DOHH2 (cell line): ENCODE measurements around the gene RPAP3.

ENCODE experiments used
- H3F3A ChIP-seq: fragments of 200-600 bp; sonication (generic), shearing (Covaris generic); 2 replicates; pipeline ENCODE4 v1.6.0; 2016; ENCODE audit warnings: antibody characterized with exemption, mild to moderate bottlenecking; ENCODE audit not compliant: control insufficient read depth, insufficient read depth
- H3K27ac ChIP-seq: fragments of 200-600 bp; sonication (generic); 2 replicates; pipeline ENCODE4 v1.5.1; 2014; ENCODE audit warnings: low read depth, mild to moderate bottlenecking, low read length, moderate library complexity
- H3K27me3 ChIP-seq: fragments of 200-600 bp; sonication (generic); 2 replicates; pipeline ENCODE4 v1.6.1; 2014; ENCODE audit warnings: mild to moderate bottlenecking, low read length, mixed read lengths; ENCODE audit not compliant: control insufficient read depth
- H3K36me3 ChIP-seq: fragments of 200-600 bp; sonication (generic); 2 replicates; pipeline ENCODE4 v1.6.1; 2014; ENCODE audit warnings: mild to moderate bottlenecking, low read length, moderate library complexity, mixed read lengths; ENCODE audit not compliant: control insufficient read depth
- H3K4me1 ChIP-seq: fragments of 200-600 bp; sonication (generic); 2 replicates; pipeline ENCODE4 v1.6.1; 2014; ENCODE audit warnings: mild to moderate bottlenecking, low read length, mixed read lengths; ENCODE audit not compliant: control insufficient read depth
- H3K4me2 ChIP-seq: fragments of 200-600 bp; sonication (generic); 2 replicates; pipeline ENCODE4 v1.6.0; 2014; ENCODE audit warnings: mild to moderate bottlenecking, low read length, moderate library complexity
- H3K4me3 ChIP-seq: fragments of 200-600 bp; sonication (generic); 2 replicates; pipeline ENCODE4 v1.5.1; 2014; ENCODE audit warnings: mild to moderate bottlenecking, low read length, mixed read lengths
- H3K79me2 ChIP-seq: fragments of 200-600 bp; sonication (generic); 2 replicates; pipeline ENCODE4 v1.6.1; 2014; ENCODE audit warnings: mild to moderate bottlenecking, low read length, mixed read lengths; ENCODE audit not compliant: control insufficient read depth
- H3K9me2 ChIP-seq: fragments of 200-600 bp; sonication (generic); replicated peaks from 2 replicates; pipeline ENCODE4 v1.6.1; 2014; ENCODE audit warnings: mild to moderate bottlenecking, low read length, mixed read lengths; ENCODE audit not compliant: control insufficient read depth
- H3K9me3 ChIP-seq: fragments of 200-600 bp; sonication (generic); 2 replicates; pipeline ENCODE4 v1.6.1; 2014; ENCODE audit warnings: antibody characterized with exemption, low read length, mixed read lengths; ENCODE audit not compliant: control insufficient read depth, insufficient read depth
- H4K20me1 ChIP-seq: fragments of 200-600 bp; sonication (generic); 2 replicates; pipeline ENCODE4 v1.6.0; 2014; ENCODE audit warnings: low read depth, mild to moderate bottlenecking, antibody characterized with exemption, low read length, moderate library complexity; ENCODE audit not compliant: control insufficient read depth, insufficient read depth
- CTCF ChIP-seq: fragments of 200-600 bp; sonication (generic); IDR thresholded peaks from one replicate; pipeline ENCODE4 v1.5.1; 2014; ENCODE audit warnings: antibody characterized with exemption, mild to moderate bottlenecking, low read depth, low read length; ENCODE audit not compliant: poor library complexity, severe bottlenecking
- EZH2phosphoT487 ChIP-seq: fragments of 200-600 bp; sonication (generic); IDR thresholded peaks from 2 replicates; pipeline ENCODE4 v1.6.1; 2017; ENCODE audit warnings: borderline replicate concordance, mild to moderate bottlenecking, antibody characterized with exemption, low read length, moderate library complexity, mixed read lengths

The RPAP3 gene

GRCh38 chr12:47734725-47735480, 29.1 kb upstream of the RPAP3 start:
- no peak overlapping the region for H3K27ac ChIP-seq

GRCh38 chr12:47733142-47733541, 27.3 kb upstream of the RPAP3 start:
- no peaks in the 10 kb centered on the region for H3K79me2 ChIP-seq
- H3K9me3 ChIP-seq = no peaks in the 10 kb centered on the region
- H4K20me1 ChIP-seq = no peaks in the 10 kb centered on the region
- H3K27me3 ChIP-seq = no peaks in the 10 kb centered on the region
- H3K9me2 ChIP-seq = no peaks in the 10 kb centered on the region
- no peak overlapping the region for H3K4me2 ChIP-seq
- no peaks in the 10 kb centered on the region for H3F3A ChIP-seq
- no peak for TF ChIP-seq EZH2phosphoT487
- no peak for TF ChIP-seq CTCF
- H3K4me1 ChIP-seq = no peaks in the 10 kb centered on the region
- no peak overlapping the region for H3K4me3 ChIP-seq
- H3K36me3 ChIP-seq = no peaks in the 10 kb centered on the region
- no peak overlapping the region for H3K27ac ChIP-seq

More at GRCh38 chr12:47734725-47735480, 29.1 kb upstream of the RPAP3 start:
- Histone ChIP-seq H3K9me3 (no peaks in the 10 kb centered on the region), H3K4me2 (no peak overlapping the region), H3K36me3 (no peaks in the 10 kb centered on the region), H3K9me2 (no peaks in the 10 kb centered on the region), H3K27me3 (no peaks in the 10 kb centered on the region), H3K79me2 (no peaks in the 10 kb centered on the region), H3K4me3 (no peak overlapping the region), H3K4me1 (peaks cover 13% of the 10 kb centered on the region), H3F3A (no peaks in the 10 kb centered on the region), H4K20me1 (no peaks in the 10 kb centered on the region)
- TF ChIP-seq EZH2phosphoT487 (no peak), CTCF (no peak)

GRCh38 chr12:47732504-47732903, 26.7 kb upstream of the RPAP3 start:
- peaks cover 3% of the 10 kb centered on the region for H3K4me1 ChIP-seq
- no peaks in the 10 kb centered on the region for H3K27me3 ChIP-seq
- H3K4me2 ChIP-seq = no peak overlapping the region
- H3F3A ChIP-seq = no peaks in the 10 kb centered on the region
- H3K79me2 ChIP-seq = no peaks in the 10 kb centered on the region
- TF ChIP-seq EZH2phosphoT487 (no peak), CTCF (no peak)
- H4K20me1 ChIP-seq = no peaks in the 10 kb centered on the region
- H3K4me3 ChIP-seq = no peak overlapping the region
- no peaks in the 10 kb centered on the region for H3K36me3 ChIP-seq
- H3K9me3 ChIP-seq = no peaks in the 10 kb centered on the region
- no peak overlapping the region for H3K27ac ChIP-seq
- H3K9me2 ChIP-seq = no peaks in the 10 kb centered on the region
